ENCODE measurements around the gene ABCA12. TPM values are rescaled to one million over a fixed set of nuclear protein-coding genes. Genes with fewer than 3 reads are reported as not detected.

ABCA12 gene
- total RNA-seq, 2 experiments from 2014 or later: not detected

DNA sequence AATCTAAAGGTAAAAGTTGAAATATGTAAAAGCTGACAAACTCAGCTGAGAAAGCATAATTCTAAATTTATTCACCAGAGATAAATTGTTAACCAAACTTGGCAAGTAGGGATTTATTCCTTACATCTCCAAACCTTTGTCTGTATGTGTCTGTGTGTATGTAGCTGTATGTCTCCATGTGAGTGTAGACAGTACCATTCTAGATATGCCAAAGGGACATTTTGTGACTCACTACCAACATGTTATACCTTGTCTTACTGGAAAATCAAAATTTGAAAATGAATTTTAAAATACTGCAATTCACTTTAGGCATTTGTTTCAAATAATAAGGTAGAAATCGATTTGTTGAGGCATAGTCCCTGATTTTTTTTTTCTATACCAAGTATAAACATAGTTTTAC is 102.1 kb downstream of the ABCA12 start:
- TF ChIP-seq, protein P1, sequence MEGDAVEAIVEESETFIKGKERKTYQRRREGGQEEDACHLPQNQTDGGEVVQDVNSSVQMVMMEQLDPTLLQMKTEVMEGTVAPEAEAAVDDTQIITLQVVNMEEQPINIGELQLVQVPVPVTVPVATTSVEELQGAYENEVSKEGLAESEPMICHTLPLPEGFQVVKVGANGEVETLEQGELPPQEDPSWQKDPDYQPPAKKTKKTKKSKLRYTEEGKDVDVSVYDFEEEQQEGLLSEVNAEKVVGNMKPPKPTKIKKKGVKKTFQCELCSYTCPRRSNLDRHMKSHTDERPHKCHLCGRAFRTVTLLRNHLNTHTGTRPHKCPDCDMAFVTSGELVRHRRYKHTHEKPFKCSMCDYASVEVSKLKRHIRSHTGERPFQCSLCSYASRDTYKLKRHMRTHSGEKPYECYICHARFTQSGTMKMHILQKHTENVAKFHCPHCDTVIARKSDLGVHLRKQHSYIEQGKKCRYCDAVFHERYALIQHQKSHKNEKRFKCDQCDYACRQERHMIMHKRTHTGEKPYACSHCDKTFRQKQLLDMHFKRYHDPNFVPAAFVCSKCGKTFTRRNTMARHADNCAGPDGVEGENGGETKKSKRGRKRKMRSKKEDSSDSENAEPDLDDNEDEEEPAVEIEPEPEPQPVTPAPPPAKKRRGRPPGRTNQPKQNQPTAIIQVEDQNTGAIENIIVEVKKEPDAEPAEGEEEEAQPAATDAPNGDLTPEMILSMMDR (IDR thresholded peaks at IDR 0.05): no peak
- CTCF ChIA-PET: interaction anchor here (1.0 kb wide), 1 partner anchor 308 kb away, joined by 3 read pairs; no protein-coding TSS in a partner anchor
- no peaks in the 10 kb centered on the region for H3K9me3 Mint-ChIP-seq
- ATAC-seq (ENCODE audit: poor library complexity) (no peak), DNase-seq (no peak)
- Histone ChIP-seq H3K27ac (ENCODE audit: low read depth in 1 of 2, low read length in 2 of 2) (no peak overlapping the region), H3K27me3 (ENCODE audit: control insufficient read depth in 1 of 2, insufficient read depth in 2 of 2, low read length in 2 of 2) (no peaks in the 10 kb centered on the region), H3K9me3 (ENCODE audit: control insufficient read depth in 1 of 2, insufficient read depth in 1 of 2, low read length in 2 of 2) (no peaks in the 10 kb centered on the region), H3K4me1 (ENCODE audit: insufficient read depth, low read length) (no peaks in the 10 kb centered on the region), H3K36me3 (ENCODE audit: insufficient read depth, low read length) (no peaks in the 10 kb centered on the region), H3K4me3 (ENCODE audit: low read length) (no peak overlapping the region)
- POLR2A ChIA-PET: no interaction called here
- H3K4me3 Mint-ChIP-seq: no peak overlapping the region
- H3K36me3 Mint-ChIP-seq (ENCODE audit: low read depth): no peaks in the 10 kb centered on the region
- H3K27me3 Mint-ChIP-seq: no peaks in the 10 kb centered on the region
- no peaks in the 10 kb centered on the region for H3K4me1 Mint-ChIP-seq (ENCODE audit: low read depth)
- no peak overlapping the region for H3K27ac Mint-ChIP-seq
- intact Hi-C loops (cut with DNase I, micrococcal nuclease): no loop called here

DNA sequence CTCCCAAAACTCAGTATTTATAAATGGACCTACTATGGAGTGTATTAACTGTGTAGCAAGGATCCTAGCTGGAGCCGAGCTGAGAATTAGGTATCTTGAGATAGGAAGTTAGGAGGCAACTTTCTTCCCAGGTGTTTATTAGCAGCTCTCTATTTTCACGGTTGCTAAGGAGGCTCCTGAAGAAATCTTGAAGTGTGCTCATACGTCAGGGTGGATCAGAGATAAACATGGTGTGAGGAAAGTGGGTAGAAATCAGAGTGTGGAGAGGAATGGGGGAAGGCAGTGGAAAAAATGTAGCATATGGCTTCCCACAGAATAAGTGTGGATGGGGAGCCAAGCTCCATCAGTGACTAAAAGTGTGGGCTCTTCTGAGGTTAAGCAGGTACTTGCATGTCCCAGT is 104.3 kb downstream of the ABCA12 start:
- no peak for DNase-seq
- H3K4me3 ChIP-seq (ENCODE audit: low read length): no peak overlapping the region
- Mint-ChIP-seq H3K9me3 (no peaks in the 10 kb centered on the region), H3K4me1 (ENCODE audit: low read depth) (no peaks in the 10 kb centered on the region), H3K4me3 (no peak overlapping the region), H3K27me3 (no peaks in the 10 kb centered on the region), H3K36me3 (ENCODE audit: low read depth) (no peaks in the 10 kb centered on the region), H3K27ac (no peak overlapping the region)
- intact Hi-C loops (cut with DNase I, micrococcal nuclease): no loop called here
- no peak overlapping the region for H3K27ac ChIP-seq (ENCODE audit: low read depth in 1 of 2, low read length in 2 of 2)
- ATAC-seq (ENCODE audit: poor library complexity): no peak
- H3K9me3 ChIP-seq (ENCODE audit: control insufficient read depth in 1 of 2, insufficient read depth in 1 of 2, low read length in 2 of 2): no peaks in the 10 kb centered on the region
- ChIA-PET POLR2A (no interaction called here), CTCF (no interaction called here)
- no peaks in the 10 kb centered on the region for H3K36me3 ChIP-seq (ENCODE audit: insufficient read depth, low read length)
- no peaks in the 10 kb centered on the region for H3K27me3 ChIP-seq (ENCODE audit: control insufficient read depth in 1 of 2, insufficient read depth in 2 of 2, low read length in 2 of 2)
- TF ChIP-seq, protein P1 (IDR thresholded peaks at IDR 0.05): no peak
- H3K4me1 ChIP-seq (ENCODE audit: insufficient read depth, low read length): no peaks in the 10 kb centered on the region

DNA sequence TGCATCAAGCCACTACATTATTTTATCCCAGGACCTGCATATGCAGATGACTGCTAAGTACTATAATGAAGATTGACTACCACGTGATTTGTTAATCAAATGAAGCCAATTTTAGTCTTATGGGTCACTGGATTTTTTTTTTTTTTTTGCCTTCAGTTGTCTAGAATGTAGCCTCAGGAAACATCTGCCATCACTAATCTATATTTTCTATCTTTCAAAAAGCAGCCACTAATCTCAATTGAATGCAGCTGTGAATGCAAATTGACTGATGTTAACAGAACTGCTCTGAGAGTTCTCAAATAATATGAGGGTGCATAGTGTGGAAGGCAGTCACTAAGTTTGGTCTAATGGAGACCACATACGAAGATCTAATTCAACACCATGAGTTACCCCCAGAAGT is 106.3 kb downstream of the ABCA12 start:
- ChIA-PET CTCF (no interaction called here), POLR2A (no interaction called here)
- H3K4me3 Mint-ChIP-seq: no peak overlapping the region
- no peak overlapping the region for H3K27ac Mint-ChIP-seq
- Histone ChIP-seq H3K36me3 (ENCODE audit: insufficient read depth, low read length) (no peaks in the 10 kb centered on the region), H3K9me3 (ENCODE audit: control insufficient read depth in 1 of 2, insufficient read depth in 1 of 2, low read length in 2 of 2) (no peaks in the 10 kb centered on the region), H3K27me3 (ENCODE audit: control insufficient read depth in 1 of 2, insufficient read depth in 2 of 2, low read length in 2 of 2) (no peaks in the 10 kb centered on the region), H3K4me1 (ENCODE audit: insufficient read depth, low read length) (no peaks in the 10 kb centered on the region), H3K27ac (ENCODE audit: low read depth in 1 of 2, low read length in 2 of 2) (no peak overlapping the region), H3K4me3 (ENCODE audit: low read length) (no peak overlapping the region)
- no peaks in the 10 kb centered on the region for H3K27me3 Mint-ChIP-seq
- no peak for ATAC-seq (ENCODE audit: poor library complexity)
- no peaks in the 10 kb centered on the region for H3K4me1 Mint-ChIP-seq (ENCODE audit: low read depth)
- no peak for DNase-seq
- intact Hi-C loops (cut with DNase I, micrococcal nuclease): no loop called here
- H3K9me3 Mint-ChIP-seq: no peaks in the 10 kb centered on the region
- TF ChIP-seq, protein P1 (IDR thresholded peaks at IDR 0.05): no peak
- H3K36me3 Mint-ChIP-seq (ENCODE audit: low read depth): no peaks in the 10 kb centered on the region
